HG03095 (cell line): Measurements from ENCODE around the gene MCC.

Source experiments
- ATAC-seq: cut with Tn5 transposase; IDR thresholded peaks from one replicate; pipeline ENCODE4 v1.9.1; 2021; ENCODE audit warnings: moderate library complexity; ENCODE audit not compliant: unreplicated experiment

The MCC gene

GRCh38 chr5:113227798-113228197 is 260.5 kb downstream of the MCC start:
- ATAC-seq = no peak

GRCh38 chr5:113226116-113226736 is 262.0 kb downstream of the MCC start:
- ATAC-seq = no peak

GRCh38 chr5:113225259-113225658 is 263.0 kb downstream of the MCC start:
- no peak for ATAC-seq

GRCh38 chr5:113224605-113225065 is 263.6 kb downstream of the MCC start:
- no peak for ATAC-seq

- no peak for ATAC-seq
Observed at GRCh38 chr5:113223831-113224604, 264.2 kb downstream of the MCC start.

GRCh38 chr5:113223315-113223714 is 264.9 kb downstream of the MCC start:
- ATAC-seq = no peak

GRCh38 chr5:113221294-113222176 is 266.7 kb downstream of the MCC start:
- no peak for ATAC-seq

GRCh38 chr5:113219695-113220094 is 268.6 kb downstream of the MCC start:
- ATAC-seq = no peak

- ATAC-seq = no peak
Observed at GRCh38 chr5:113218906-113219517, 269.2 kb downstream of the MCC start.

GRCh38 chr5:113218200-113218599 is 270.1 kb downstream of the MCC start:
- no peak for ATAC-seq

GRCh38 chr5:113217619-113218184 is 270.6 kb downstream of the MCC start:
- ATAC-seq = no peak

GRCh38 chr5:113216545-113216944 is 271.7 kb downstream of the MCC start:
- ATAC-seq = no peak

- ATAC-seq = no peak
Observed at GRCh38 chr5:113215401-113216060, 272.7 kb downstream of the MCC start.

GRCh38 chr5:113214606-113215323 is 273.5 kb downstream of the MCC start:
- ATAC-seq = no peak

GRCh38 chr5:113213551-113214425 is 274.5 kb downstream of the MCC start:
- ATAC-seq = no peak

GRCh38 chr5:113212244-113212920 is 275.9 kb downstream of the MCC start:
- ATAC-seq = no peak

- ATAC-seq = no peak
Observed at GRCh38 chr5:113209498-113209897, 278.8 kb downstream of the MCC start.

- ATAC-seq = no peak
Observed at GRCh38 chr5:113205807-113206206, 282.4 kb downstream of the MCC start.
